Activated naive CD8-positive, alpha-beta T cell (primary cell): ENCODE data around the gene NKAIN2.
"Not testable (repeated sequence)": the region's sequence is repeated elsewhere in the genome, so short reads cannot be mapped to it uniquely, and the experiment has no call there.

Experiments used
- H3K27ac Mint-ChIP-seq: one replicate; pipeline ENCODE4 v1.8.0; 2021; ENCODE audit warnings: mixed read lengths
- H3K27me3 Mint-ChIP-seq: one replicate; pipeline ENCODE4 v1.8.0; 2021; ENCODE audit warnings: mixed read lengths
- H3K36me3 Mint-ChIP-seq: one replicate; pipeline ENCODE4 v1.8.0; 2021; ENCODE audit warnings: mixed read lengths
- H3K4me1 Mint-ChIP-seq: one replicate; pipeline ENCODE4 v1.8.0; 2021; ENCODE audit warnings: low read depth, mixed read lengths
- H3K4me3 Mint-ChIP-seq: one replicate; pipeline ENCODE4 v1.8.0; 2021; ENCODE audit warnings: mild to moderate bottlenecking, mixed read lengths
- H3K9me3 Mint-ChIP-seq: one replicate; pipeline ENCODE4 v1.8.0; 2021; ENCODE audit warnings: low read depth, mixed read lengths

The NKAIN2 gene

GRCh38 chr6:124541573-124541972 is 737.9 kb downstream of the NKAIN2 start:
- H3K4me1 Mint-ChIP-seq, result no peaks in the 10 kb centered on the region
- no peaks in the 10 kb centered on the region for H3K36me3 Mint-ChIP-seq
- no peak overlapping the region for H3K27ac Mint-ChIP-seq
- no peak overlapping the region for H3K4me3 Mint-ChIP-seq
- no peaks in the 10 kb centered on the region for H3K27me3 Mint-ChIP-seq
- H3K9me3 Mint-ChIP-seq, result no peaks in the 10 kb centered on the region

GRCh38 chr6:124546601-124547000 is 742.9 kb downstream of the NKAIN2 start:
- H3K27me3 Mint-ChIP-seq, result no peaks in the 10 kb centered on the region
- H3K36me3 Mint-ChIP-seq, result no peaks in the 10 kb centered on the region
- no peak overlapping the region for H3K27ac Mint-ChIP-seq
- H3K9me3 Mint-ChIP-seq, result peaks cover 5% of the 10 kb centered on the region
- no peaks in the 10 kb centered on the region for H3K4me1 Mint-ChIP-seq
- H3K4me3 Mint-ChIP-seq, result no peak overlapping the region

- Mint-ChIP-seq H3K9me3 (peaks cover 5% of the 10 kb centered on the region), H3K4me3 (no peak overlapping the region), H3K4me1 (no peaks in the 10 kb centered on the region), H3K27ac (no peak overlapping the region), H3K36me3 (no peaks in the 10 kb centered on the region), H3K27me3 (no peaks in the 10 kb centered on the region)
Measured at GRCh38 chr6:124551711-124552233, 748.1 kb downstream of the NKAIN2 start.

GRCh38 chr6:124557873-124558272 is 754.2 kb downstream of the NKAIN2 start:
- H3K9me3 Mint-ChIP-seq, result no peaks in the 10 kb centered on the region
- H3K4me3 Mint-ChIP-seq, result no peak overlapping the region

GRCh38 chr6:124560078-124560477 is 756.4 kb downstream of the NKAIN2 start:
- not testable (repeated sequence) for H3K27ac Mint-ChIP-seq, H3K9me3 Mint-ChIP-seq, H3K4me1 Mint-ChIP-seq, H3K4me3 Mint-ChIP-seq, H3K27me3 Mint-ChIP-seq, H3K36me3 Mint-ChIP-seq

More at GRCh38 chr6:124557873-124558272, 754.2 kb downstream of the NKAIN2 start:
- H3K36me3 Mint-ChIP-seq, result no peaks in the 10 kb centered on the region
- no peaks in the 10 kb centered on the region for H3K4me1 Mint-ChIP-seq
- no peaks in the 10 kb centered on the region for H3K27me3 Mint-ChIP-seq
- no peak overlapping the region for H3K27ac Mint-ChIP-seq

- no peak overlapping the region for H3K27ac Mint-ChIP-seq
- H3K9me3 Mint-ChIP-seq, result no peaks in the 10 kb centered on the region
- H3K4me3 Mint-ChIP-seq, result no peak overlapping the region
- no peaks in the 10 kb centered on the region for H3K4me1 Mint-ChIP-seq
- H3K36me3 Mint-ChIP-seq, result no peaks in the 10 kb centered on the region
- H3K27me3 Mint-ChIP-seq, result no peaks in the 10 kb centered on the region
Measured at GRCh38 chr6:124560873-124561567, 757.4 kb downstream of the NKAIN2 start.

- Mint-ChIP-seq H3K4me3 (no peak overlapping the region), H3K27me3 (no peaks in the 10 kb centered on the region), H3K27ac (no peak overlapping the region), H3K9me3 (no peaks in the 10 kb centered on the region), H3K4me1 (no peaks in the 10 kb centered on the region), H3K36me3 (no peaks in the 10 kb centered on the region)
Measured at GRCh38 chr6:124561635-124562130, 758.0 kb downstream of the NKAIN2 start.

GRCh38 chr6:124564125-124564524 is 760.5 kb downstream of the NKAIN2 start:
- not testable (repeated sequence) for H3K4me1 Mint-ChIP-seq, H3K4me3 Mint-ChIP-seq, H3K27me3 Mint-ChIP-seq, H3K36me3 Mint-ChIP-seq, H3K9me3 Mint-ChIP-seq, H3K27ac Mint-ChIP-seq

- Mint-ChIP-seq H3K36me3 (no peaks in the 10 kb centered on the region), H3K27me3 (no peaks in the 10 kb centered on the region), H3K9me3 (peaks cover 5% of the 10 kb centered on the region), H3K27ac (no peak overlapping the region), H3K4me3 (no peak overlapping the region), H3K4me1 (no peaks in the 10 kb centered on the region)
Measured at GRCh38 chr6:124567401-124567800, 763.7 kb downstream of the NKAIN2 start.

GRCh38 chr6:124573953-124574352 is 770.3 kb downstream of the NKAIN2 start:
- H3K36me3 Mint-ChIP-seq, result no peaks in the 10 kb centered on the region
- H3K27me3 Mint-ChIP-seq, result no peaks in the 10 kb centered on the region
- H3K27ac Mint-ChIP-seq, result no peak overlapping the region
- peaks cover 5% of the 10 kb centered on the region for H3K9me3 Mint-ChIP-seq
- no peaks in the 10 kb centered on the region for H3K4me1 Mint-ChIP-seq
- H3K4me3 Mint-ChIP-seq, result no peak overlapping the region

- no peaks in the 10 kb centered on the region for H3K36me3 Mint-ChIP-seq
Measured at GRCh38 chr6:124577734-124578281, 774.1 kb downstream of the NKAIN2 start.

GRCh38 chr6:124590001-124590400 is 786.3 kb downstream of the NKAIN2 start:
- Mint-ChIP-seq H3K27ac (no peak overlapping the region), H3K4me3 (no peak overlapping the region), H3K27me3 (no peaks in the 10 kb centered on the region), H3K36me3 (no peaks in the 10 kb centered on the region), H3K4me1 (no peaks in the 10 kb centered on the region), H3K9me3 (peaks cover 1% of the 10 kb centered on the region)

More at GRCh38 chr6:124577734-124578281, 774.1 kb downstream of the NKAIN2 start:
- Mint-ChIP-seq H3K4me3 (no peak overlapping the region), H3K4me1 (no peaks in the 10 kb centered on the region), H3K9me3 (no peaks in the 10 kb centered on the region), H3K27ac (no peak overlapping the region), H3K27me3 (no peaks in the 10 kb centered on the region)

- no peaks in the 10 kb centered on the region for H3K9me3 Mint-ChIP-seq
- no peak overlapping the region for H3K27ac Mint-ChIP-seq
- H3K4me3 Mint-ChIP-seq, result no peak overlapping the region
- no peaks in the 10 kb centered on the region for H3K36me3 Mint-ChIP-seq
- no peaks in the 10 kb centered on the region for H3K27me3 Mint-ChIP-seq
- H3K4me1 Mint-ChIP-seq, result no peaks in the 10 kb centered on the region
Measured at GRCh38 chr6:124599656-124600055, 796.0 kb downstream of the NKAIN2 start.

- H3K27ac Mint-ChIP-seq, result no peak overlapping the region
- no peak overlapping the region for H3K4me3 Mint-ChIP-seq
- H3K36me3 Mint-ChIP-seq, result no peaks in the 10 kb centered on the region
- no peaks in the 10 kb centered on the region for H3K4me1 Mint-ChIP-seq
- peaks cover 5% of the 10 kb centered on the region for H3K9me3 Mint-ChIP-seq
- H3K27me3 Mint-ChIP-seq, result no peaks in the 10 kb centered on the region
Measured at GRCh38 chr6:124604719-124605118, 801.1 kb downstream of the NKAIN2 start.

GRCh38 chr6:124607119-124607627 is 803.5 kb downstream of the NKAIN2 start:
- Mint-ChIP-seq H3K9me3 (peaks cover 5% of the 10 kb centered on the region), H3K27ac (no peak overlapping the region), H3K27me3 (no peaks in the 10 kb centered on the region), H3K4me1 (no peaks in the 10 kb centered on the region), H3K4me3 (no peak overlapping the region), H3K36me3 (no peaks in the 10 kb centered on the region)
